Measurements from ENCODE around the gene NPW. TPM values are rescaled to one million over a fixed set of nuclear protein-coding genes. Genes with fewer than 3 reads are reported as not detected.

NPW gene
- total and polyA plus RNA-seq, 9 of the 15 experiments (the other 6 are each of a cell fraction or from before 2014, with no cell fraction given): 0.14 to 4.0 (median 2.6) TPM; not detected in 4

- no peak for TF ChIP-seq NCOA4 (IDR thresholded peaks at IDR 0.05; ENCODE audit: partially characterized antibody)
- TF ChIP-seq SLC30A9 (CRISPR knock-in tag; IDR thresholded peaks at IDR 0.05): no peak
- TF ChIP-seq CREB1 (IDR thresholded peaks at IDR 0.05): no peak
- no peak for TF ChIP-seq CREB1 (CRISPR knock-in tag; IDR thresholded peaks at IDR 0.05)
- no peak for TF ChIP-seq IRF2 (CRISPR knock-in tag; IDR thresholded peaks at IDR 0.05)
- no peak for TF ChIP-seq KLF16 (IDR thresholded peaks at IDR 0.05)
- no peak for TF ChIP-seq HOMEZ (CRISPR knock-in tag; IDR thresholded peaks at IDR 0.05)
- no peak for TF ChIP-seq ZNF584 (CRISPR knock-in tag; IDR thresholded peaks at IDR 0.05; ENCODE audit: low read depth)
- no peak for TF ChIP-seq RFX7 (CRISPR knock-in tag; IDR thresholded peaks at IDR 0.05)
- TF ChIP-seq KDM4B (IDR thresholded peaks at IDR 0.05; ENCODE audit: borderline replicate concordance in 2 of 2, low read depth in 1 of 2): no peak
- TF ChIP-seq POLR2H (tag; IDR thresholded peaks at IDR 0.05; ENCODE audit: low read depth): no peak
- no peak for TF ChIP-seq POLR2B (IDR thresholded peaks at IDR 0.05; ENCODE audit: low read depth, partially characterized antibody)
- no peak for TF ChIP-seq ZNF57 (CRISPR knock-in tag; IDR thresholded peaks at IDR 0.05)
- peak; percentile 64 for TF ChIP-seq RBFOX2 (IDR thresholded peaks at IDR 0.05; ENCODE audit: low read depth, low read length)
- TF ChIP-seq, protein P1, sequence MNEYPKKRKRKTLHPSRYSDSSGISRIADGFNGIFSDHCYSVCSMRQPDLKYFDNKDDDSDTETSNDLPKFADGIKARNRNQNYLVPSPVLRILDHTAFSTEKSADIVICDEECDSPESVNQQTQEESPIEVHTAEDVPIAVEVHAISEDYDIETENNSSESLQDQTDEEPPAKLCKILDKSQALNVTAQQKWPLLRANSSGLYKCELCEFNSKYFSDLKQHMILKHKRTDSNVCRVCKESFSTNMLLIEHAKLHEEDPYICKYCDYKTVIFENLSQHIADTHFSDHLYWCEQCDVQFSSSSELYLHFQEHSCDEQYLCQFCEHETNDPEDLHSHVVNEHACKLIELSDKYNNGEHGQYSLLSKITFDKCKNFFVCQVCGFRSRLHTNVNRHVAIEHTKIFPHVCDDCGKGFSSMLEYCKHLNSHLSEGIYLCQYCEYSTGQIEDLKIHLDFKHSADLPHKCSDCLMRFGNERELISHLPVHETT (CRISPR knock-in tag; conservative IDR thresholded peaks at IDR 0.05 in 1 of 2, IDR thresholded peaks at IDR 0.05 in 1 of 2): 0 out of 4 replicates have a peak, but pooled peaks of 1 of the 2 experiments have one; percentile 32
- TF ChIP-seq ZBTB8A (IDR thresholded peaks at IDR 0.05; ENCODE audit: partially characterized antibody): no peak
- TF ChIP-seq ZNF740 (CRISPR knock-in tag; IDR thresholded peaks at IDR 0.05): peak; percentile 55; the same call in 1 of the 2 replicates
- TF ChIP-seq ZNF740 (tag; IDR thresholded peaks at IDR 0.05): no peak
- peak; percentile 41; the same call in 1 of the 2 replicates for TF ChIP-seq JUND (IDR thresholded peaks at IDR 0.05; ENCODE audit: borderline replicate concordance, low read depth, low read length)
- TF ChIP-seq JUND (tag; IDR thresholded peaks at IDR 0.05; ENCODE audit: borderline replicate concordance, low read depth, low read length): no peak; the same call in 2 of the 3 replicates
- no peak for TF ChIP-seq MTA1 (IDR thresholded peaks at IDR 0.05; ENCODE audit: borderline replicate concordance)
- TF ChIP-seq ZNF445 (CRISPR knock-in tag; IDR thresholded peaks at IDR 0.05; ENCODE audit: low read depth): no peak
- no peak for TF ChIP-seq KLF13 (tag; IDR thresholded peaks at IDR 0.05; ENCODE audit: borderline replicate concordance, low read depth)
- no peak for TF ChIP-seq HMG20B (CRISPR knock-in tag; IDR thresholded peaks at IDR 0.05)
- TF ChIP-seq FOXK1 (CRISPR knock-in tag; IDR thresholded peaks at IDR 0.05; ENCODE audit: borderline replicate concordance): 0 out of 2 replicates have a peak, but pooled peaks have one; percentile 42
Observed at GRCh38 chr16:2033057-2033908, 13.7 kb downstream of the NPW start (continued).

Measured in K562 (cell line).